Mononuclear cell (primary cell): ENCODE measurements around the gene CCDC30. TPM values are rescaled to one million over a fixed set of nuclear protein-coding genes. Genes with fewer than 3 reads are reported as not detected.

Experiments
- H3K27me3 ChIP-seq: 2 replicates; pipeline ENCODE4 v1.6.0; 2011; ENCODE audit warnings: low read length, control low read depth; ENCODE audit not compliant: insufficient read depth
- H3K4me1 ChIP-seq: 2 replicates; pipeline ENCODE4 v1.5.1; 2011; ENCODE audit warnings: mild to moderate bottlenecking, low read length, control low read depth; ENCODE audit not compliant: insufficient read depth
- H3K4me3 ChIP-seq: 2 replicates; pipeline ENCODE4 v1.5.1; 2011; ENCODE audit warnings: mild to moderate bottlenecking, low read length, moderate library complexity
- H3K9me3 ChIP-seq: 2 replicates; pipeline ENCODE4 v1.5.1; 2011; ENCODE audit warnings: low read depth, mild to moderate bottlenecking, control low read depth, low read length
- total RNA-seq: library from RNA; depleted of rRNA; stranded (reverse); fragments of >200 nt; gene quantifications from one replicate; pipeline ENCODE4 v1.2.3, GENCODE V29; 2012

CCDC30 gene
- total RNA-seq = 2.3 TPM

- H3K27me3 ChIP-seq = no peaks in the 10 kb centered on the region
- H3K4me1 ChIP-seq = peaks cover 25% of the 10 kb centered on the region
- no peaks in the 10 kb centered on the region for H3K9me3 ChIP-seq
- peak within 1 kb of the TSS; percentile 47 for H3K4me3 ChIP-seq
Observed at GRCh38 chr1:42462828-42463763, at the start of gene CCDC30. Gene CCDC30 (plus strand): TSS chr1:42463286. CDS start chr1:42480552, 17,266 bp downstream.

GRCh38 chr1:42414551-42415496 is 48.3 kb upstream of the CCDC30 start:
- no peaks in the 10 kb centered on the region for H3K27me3 ChIP-seq
- H3K4me3 ChIP-seq = no peak overlapping the region
- H3K9me3 ChIP-seq = no peaks in the 10 kb centered on the region
- H3K4me1 ChIP-seq = no peaks in the 10 kb centered on the region

GRCh38 chr1:42417166-42417565 is 45.9 kb upstream of the CCDC30 start:
- no peak overlapping the region for H3K4me3 ChIP-seq
- no peaks in the 10 kb centered on the region for H3K9me3 ChIP-seq
- H3K4me1 ChIP-seq = no peaks in the 10 kb centered on the region
- no peaks in the 10 kb centered on the region for H3K27me3 ChIP-seq

GRCh38 chr1:42418516-42418915 is 44.6 kb upstream of the CCDC30 start:
- H3K9me3 ChIP-seq = no peaks in the 10 kb centered on the region
- no peaks in the 10 kb centered on the region for H3K4me1 ChIP-seq
- no peaks in the 10 kb centered on the region for H3K27me3 ChIP-seq
- H3K4me3 ChIP-seq = no peak overlapping the region

- no peaks in the 10 kb centered on the region for H3K9me3 ChIP-seq
- H3K27me3 ChIP-seq = no peaks in the 10 kb centered on the region
- no peak overlapping the region for H3K4me3 ChIP-seq
- H3K4me1 ChIP-seq = no peaks in the 10 kb centered on the region
Observed at GRCh38 chr1:42419126-42419821, 43.8 kb upstream of the CCDC30 start.

GRCh38 chr1:42420121-42420520 is 43.0 kb upstream of the CCDC30 start:
- Histone ChIP-seq H3K4me3 (no peak overlapping the region), H3K27me3 (no peaks in the 10 kb centered on the region), H3K9me3 (no peaks in the 10 kb centered on the region), H3K4me1 (no peaks in the 10 kb centered on the region)

GRCh38 chr1:42420911-42421585 is 42.0 kb upstream of the CCDC30 start:
- Histone ChIP-seq H3K4me3 (no peak overlapping the region), H3K9me3 (no peaks in the 10 kb centered on the region), H3K27me3 (no peaks in the 10 kb centered on the region), H3K4me1 (no peaks in the 10 kb centered on the region)

- H3K27me3 ChIP-seq = no peaks in the 10 kb centered on the region
- no peaks in the 10 kb centered on the region for H3K9me3 ChIP-seq
- H3K4me3 ChIP-seq = no peak overlapping the region
- H3K4me1 ChIP-seq = no peaks in the 10 kb centered on the region
Observed at GRCh38 chr1:42422737-42423136, 40.3 kb upstream of the CCDC30 start.

GRCh38 chr1:42423681-42424080 is 39.4 kb upstream of the CCDC30 start:
- H3K4me3 ChIP-seq = no peak overlapping the region
- H3K27me3 ChIP-seq = no peaks in the 10 kb centered on the region
- H3K9me3 ChIP-seq = no peaks in the 10 kb centered on the region
- H3K4me1 ChIP-seq = no peaks in the 10 kb centered on the region

- Histone ChIP-seq H3K4me3 (no peak overlapping the region), H3K9me3 (no peaks in the 10 kb centered on the region), H3K4me1 (no peaks in the 10 kb centered on the region), H3K27me3 (no peaks in the 10 kb centered on the region)
Observed at GRCh38 chr1:42424201-42424600, 38.9 kb upstream of the CCDC30 start.

GRCh38 chr1:42427240-42427639 is 35.8 kb upstream of the CCDC30 start:
- H3K27me3 ChIP-seq = no peaks in the 10 kb centered on the region
- H3K9me3 ChIP-seq = no peaks in the 10 kb centered on the region
- H3K4me3 ChIP-seq = no peak overlapping the region
- H3K4me1 ChIP-seq = no peaks in the 10 kb centered on the region

GRCh38 chr1:42429603-42430002 is 33.5 kb upstream of the CCDC30 start:
- H3K4me1 ChIP-seq = no peaks in the 10 kb centered on the region
- no peaks in the 10 kb centered on the region for H3K9me3 ChIP-seq
- H3K4me3 ChIP-seq = no peak overlapping the region
- H3K27me3 ChIP-seq = no peaks in the 10 kb centered on the region

- Histone ChIP-seq H3K27me3 (no peaks in the 10 kb centered on the region), H3K4me3 (no peak overlapping the region), H3K9me3 (no peaks in the 10 kb centered on the region), H3K4me1 (no peaks in the 10 kb centered on the region)
Observed at GRCh38 chr1:42430286-42431135, 32.6 kb upstream of the CCDC30 start.
